Measurements from ENCODE around the gene CFAP58.

- TF ChIP-seq CTCF (IDR thresholded peaks at IDR 0.05): no peak
- TF ChIP-seq EP300 (IDR thresholded peaks at IDR 0.05): no peak
- no peak for TF ChIP-seq POLR2A (IDR thresholded peaks at IDR 0.05; ENCODE audit: low read depth)
- TF ChIP-seq POLR2AphosphoS5 (IDR thresholded peaks at IDR 0.05): no peak
These were observed 76.7 kb downstream of the CFAP58 start for GRCh38 chr10:104430360-104430759.
